RWPE1 (cell line): ENCODE measurements around the gene NCF4.

ENCODE experiments used
- CTCF ChIA-PET: fragments of 350-600 bp; sonication (Branson Sonifier 250); formaldehyde crosslinking; extraction: SDS; loops from one replicate; lab custom pipeline; 2021; lab: Yijun Ruan, JAX
- POLR2A ChIA-PET: fragments of 400-600 bp; formaldehyde crosslinking; extraction: SDS; loops from one replicate; lab custom pipeline; 2020; ENCODE audit warnings: antibody characterized with exemption; ENCODE audit not compliant: low non-redundant PET; lab: Yijun Ruan, JAX
- DNase-seq: peaks from one replicate; pipeline ENCODE4 v3.0.0; 2012; ENCODE audit warnings: low spot score
- H3K27ac ChIP-seq: fragments of 450-650 bp; 2 replicates; pipeline ENCODE4 v1.5.1; 2017
- TF ChIP-seq, protein P1 (sequence below): fragments of 450-650 bp; conservative IDR thresholded peaks from 2 replicates; pipeline ENCODE4 v1.5.1; 2017; ENCODE audit warnings: low read depth, mild to moderate bottlenecking

NCF4 gene

DNA sequence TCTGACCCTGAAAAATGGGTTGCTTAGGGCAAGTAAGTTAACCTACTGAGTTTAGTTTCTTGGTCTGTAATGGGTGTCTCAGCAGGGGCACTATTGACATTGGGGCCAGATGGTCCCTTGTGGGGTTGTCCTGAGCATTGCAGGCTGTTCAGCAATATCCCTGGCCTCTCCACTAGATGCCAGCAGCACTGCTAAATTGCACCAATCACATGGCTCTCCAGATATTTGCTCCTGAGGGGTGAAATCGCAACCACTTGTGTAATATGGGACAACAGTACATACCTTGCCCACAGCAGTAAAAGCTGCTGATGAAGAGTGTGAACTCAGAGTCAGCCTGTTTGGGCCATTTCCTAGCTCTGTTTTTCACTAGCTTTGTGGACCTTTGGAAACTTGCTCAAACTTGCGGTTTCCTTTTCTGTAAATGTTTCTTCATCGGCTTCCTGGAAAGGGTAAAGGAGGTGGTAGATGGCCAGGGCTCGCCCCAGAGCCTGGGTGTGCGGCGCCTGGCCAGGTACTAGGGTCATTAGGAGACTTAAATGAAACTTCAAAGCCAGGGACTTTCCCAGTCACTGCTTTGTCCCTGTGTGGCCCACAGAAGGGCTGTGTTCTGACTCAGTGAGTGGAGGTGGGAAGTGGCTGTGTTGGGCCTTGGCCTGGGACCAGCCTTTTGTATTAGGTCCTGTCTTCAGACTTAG lies 13.0 kb downstream of the NCF4 start:
- TF ChIP-seq, protein P1, sequence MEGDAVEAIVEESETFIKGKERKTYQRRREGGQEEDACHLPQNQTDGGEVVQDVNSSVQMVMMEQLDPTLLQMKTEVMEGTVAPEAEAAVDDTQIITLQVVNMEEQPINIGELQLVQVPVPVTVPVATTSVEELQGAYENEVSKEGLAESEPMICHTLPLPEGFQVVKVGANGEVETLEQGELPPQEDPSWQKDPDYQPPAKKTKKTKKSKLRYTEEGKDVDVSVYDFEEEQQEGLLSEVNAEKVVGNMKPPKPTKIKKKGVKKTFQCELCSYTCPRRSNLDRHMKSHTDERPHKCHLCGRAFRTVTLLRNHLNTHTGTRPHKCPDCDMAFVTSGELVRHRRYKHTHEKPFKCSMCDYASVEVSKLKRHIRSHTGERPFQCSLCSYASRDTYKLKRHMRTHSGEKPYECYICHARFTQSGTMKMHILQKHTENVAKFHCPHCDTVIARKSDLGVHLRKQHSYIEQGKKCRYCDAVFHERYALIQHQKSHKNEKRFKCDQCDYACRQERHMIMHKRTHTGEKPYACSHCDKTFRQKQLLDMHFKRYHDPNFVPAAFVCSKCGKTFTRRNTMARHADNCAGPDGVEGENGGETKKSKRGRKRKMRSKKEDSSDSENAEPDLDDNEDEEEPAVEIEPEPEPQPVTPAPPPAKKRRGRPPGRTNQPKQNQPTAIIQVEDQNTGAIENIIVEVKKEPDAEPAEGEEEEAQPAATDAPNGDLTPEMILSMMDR = peak; percentile 73
- POLR2A ChIA-PET = no interaction called here
- CTCF ChIA-PET = interaction anchor here (1.8 kb wide), 1 partner anchor 17 kb away, joined by 7 read pairs; no protein-coding TSS in a partner anchor
- DNase-seq = peak; percentile 77
- peak overlapping the region; percentile 78 for H3K27ac ChIP-seq

DNA sequence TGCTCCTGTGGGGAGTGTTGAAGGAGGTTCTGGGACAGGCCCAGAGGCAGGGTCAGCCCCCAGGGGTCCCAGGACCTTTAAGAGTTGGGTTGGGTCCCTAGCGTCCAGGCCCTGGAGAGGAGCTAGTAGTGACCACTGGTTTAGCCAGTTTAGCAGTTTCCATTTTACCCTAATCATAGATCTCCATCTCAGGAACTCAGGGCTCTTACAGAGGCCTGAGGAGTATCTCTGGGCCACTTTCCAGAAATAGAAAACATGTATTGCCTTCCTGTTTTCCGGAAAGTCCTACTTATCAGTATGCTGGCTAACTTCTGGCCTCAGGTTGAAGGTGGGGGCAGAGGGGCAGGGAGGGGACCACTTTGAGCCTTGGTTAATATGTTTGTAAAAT lies 13.5 kb downstream of the NCF4 start:
- POLR2A ChIA-PET = no interaction called here
- peak overlapping the region; percentile 78 for H3K27ac ChIP-seq
- DNase-seq = no peak
- CTCF ChIA-PET = interaction anchor here (1.8 kb wide), 1 partner anchor 18 kb away, joined by 7 read pairs; no protein-coding TSS in a partner anchor
- TF ChIP-seq, protein P1 = no peak

DNA sequence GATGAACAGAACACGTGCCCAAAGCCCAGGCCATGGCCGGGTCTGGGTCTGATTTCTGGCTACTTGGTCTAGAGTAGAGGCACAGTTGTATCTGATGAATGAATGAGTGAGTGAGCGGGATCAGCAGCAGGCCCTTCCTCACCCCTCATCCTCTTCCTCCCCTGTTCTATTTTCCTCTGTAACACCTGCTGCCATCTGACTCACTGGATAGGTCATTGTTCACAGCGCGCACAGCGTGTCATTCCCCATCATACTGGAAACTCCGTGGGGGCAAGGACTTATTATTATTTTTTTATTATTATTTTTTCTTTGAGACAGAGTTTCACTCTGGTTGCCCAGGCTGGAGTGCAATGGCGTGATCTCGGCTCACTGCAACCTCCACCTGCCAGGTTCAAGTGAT lies 13.9 kb downstream of the NCF4 start:
- POLR2A ChIA-PET = no interaction called here
- TF ChIP-seq, protein P1 = no peak
- H3K27ac ChIP-seq = no peak overlapping the region
- CTCF ChIA-PET = interaction anchor here (1.8 kb wide), 1 partner anchor 18 kb away, joined by 7 read pairs; no protein-coding TSS in a partner anchor
- DNase-seq = no peak

DNA sequence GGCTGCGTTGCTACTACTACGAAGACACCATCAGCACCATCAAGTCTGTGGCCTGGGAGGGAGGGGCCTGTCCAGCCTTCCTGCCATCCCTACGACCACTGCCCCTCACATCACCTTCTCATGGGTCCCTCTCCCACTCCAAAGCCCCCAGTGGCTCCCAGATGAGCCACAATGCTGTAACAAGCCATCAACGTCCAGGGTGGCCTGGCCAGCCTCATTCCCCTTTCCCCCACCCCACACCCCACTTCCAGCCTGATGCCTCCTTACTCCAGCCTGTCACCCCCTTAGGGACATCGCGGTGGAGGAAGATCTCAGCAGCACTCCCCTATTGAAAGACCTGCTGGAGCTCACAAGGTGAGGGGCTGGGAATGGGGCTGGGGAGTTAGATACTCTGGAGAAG lies 14.9 kb downstream of the NCF4 start:
- POLR2A ChIA-PET = no interaction called here
- TF ChIP-seq, protein P1 = no peak
- no peak overlapping the region for H3K27ac ChIP-seq
- DNase-seq = no peak
- CTCF ChIA-PET = no interaction called here

DNA sequence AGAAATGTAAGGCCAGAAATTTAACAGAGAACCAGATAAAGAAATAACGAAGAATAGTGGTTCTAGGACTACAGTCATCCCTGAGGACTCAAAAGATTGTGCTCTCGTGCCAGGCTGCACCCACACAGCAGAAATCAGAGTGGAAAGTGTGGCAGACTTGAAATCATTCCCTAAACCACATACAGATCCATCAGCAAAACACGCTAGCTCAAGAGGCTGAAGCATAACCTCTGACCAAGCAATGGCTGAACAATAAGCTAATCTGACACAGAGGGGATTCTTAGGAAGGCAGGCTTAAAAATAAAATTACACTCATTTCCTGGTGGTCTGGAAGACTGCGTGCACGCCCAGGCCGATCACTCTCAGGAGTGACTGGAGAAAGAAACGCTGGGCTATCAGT lies 19.0 kb downstream of the NCF4 start:
- no peak for DNase-seq
- TF ChIP-seq, protein P1 = no peak
- ChIA-PET POLR2A (no interaction called here), CTCF (no interaction called here)
- no peak overlapping the region for H3K27ac ChIP-seq

DNA sequence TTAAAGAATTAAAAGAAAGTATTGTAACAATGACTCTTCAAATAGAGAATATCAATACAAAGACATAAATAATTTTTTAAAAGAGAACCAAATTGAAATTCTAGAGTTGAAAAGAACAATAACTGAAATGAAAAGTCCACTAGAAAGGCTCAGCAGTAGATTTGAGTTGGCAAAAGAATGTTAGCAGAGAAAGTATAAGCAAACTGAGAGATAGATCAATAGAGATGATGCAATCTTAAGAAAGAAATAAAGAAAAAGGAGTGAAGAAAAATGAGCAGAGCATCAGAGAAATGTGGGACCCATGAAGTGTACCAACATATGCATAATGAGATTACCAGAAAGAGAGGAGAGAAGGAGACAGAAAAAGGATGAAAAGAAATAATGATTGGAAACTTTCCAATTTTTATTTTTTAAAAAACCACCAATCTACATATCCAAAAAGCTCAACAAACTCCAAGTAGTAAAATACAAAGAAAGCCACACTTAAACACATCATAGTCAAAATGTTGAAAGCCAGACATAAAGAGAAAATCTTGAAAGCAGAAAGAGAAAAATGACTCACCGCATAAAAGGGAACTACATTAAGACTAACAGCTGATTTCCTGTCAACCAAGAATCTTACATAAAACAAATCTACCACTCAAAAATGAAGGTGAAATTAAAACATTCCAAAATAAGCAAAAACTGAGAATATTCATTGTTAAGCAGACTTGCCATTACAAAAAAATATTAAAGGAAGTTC lies 20.9 kb downstream of the NCF4 start:
- CTCF ChIA-PET = no interaction called here
- no peak overlapping the region for H3K27ac ChIP-seq
- TF ChIP-seq, protein P1 = no peak
- DNase-seq = no peak
- POLR2A ChIA-PET = no interaction called here
